HepG2 (cell line): ENCODE data around the gene SGCD. TPM values are rescaled to one million over a fixed set of nuclear protein-coding genes. Genes with fewer than 3 reads are reported as not detected.

Experiments
- ATAC-seq: fragments of 200-7000 bp; cut with Tn5 transposase; 3 replicates; pipeline ENCODE4 v1.9.1; 2020; ENCODE audit warnings: mild to moderate bottlenecking, moderate library complexity
- BruUV-seq: library from RNA; stranded (reverse); fragments of 400-500 nt; replicated peaks from 2 replicates; lab custom pipeline; 2021; lab: Mats Ljungman, UMichigan
- CTCF ChIA-PET: fragments of 300-600 bp; formaldehyde crosslinking; extraction: SDS; loops from one replicate; lab custom pipeline; 2021; ENCODE audit warnings: low total read pairs, inconsistent platforms, low intra/inter-chr PET ratio; lab: Yijun Ruan, JAX
- POLR2A ChIA-PET: fragments of 350-600 bp; sonication (Branson Sonifier 250); formaldehyde crosslinking; loops from one replicate; lab custom pipeline; 2020; ENCODE audit warnings: antibody characterized with exemption, inconsistent platforms; lab: Yijun Ruan, JAX
- DNase-seq: peaks from one replicate; pipeline ENCODE4 v3.0.0-alpha.2; 2015; ENCODE audit warnings: low spot score
- FAIRE-seq: peaks from 3 replicates; lab custom pipeline; 2011; peaks lifted over from hg19 to GRCh38; lab: Jason Lieb, UNC
- H2AFZ ChIP-seq: one replicate; pipeline ENCODE4 v1.6.1; 2011; ENCODE audit warnings: low read length, inconsistent platforms
- H3K27ac ChIP-seq: fragments of 300-600 bp; 3 replicates; pipeline ENCODE4 v1.8.0; 2011; ENCODE audit warnings: mixed run types, mild to moderate bottlenecking, mixed read lengths, low read length, inconsistent platforms; ENCODE audit not compliant: insufficient read depth; ENCODE audit errors: extremely low read length
- H3K27me3 ChIP-seq, 2 experiments: fragments of 200-600 bp in 1 of 2; 2 replicates in 1 of 2; 3 replicates in 1 of 2; pipeline versions ENCODE4 v1.6.0 to v1.8.0; 2011; ENCODE audit warnings: low read length in 2 of 2, mild to moderate bottlenecking in 2 of 2, moderate library complexity in 2 of 2, inconsistent platforms in 1 of 2; ENCODE audit not compliant: insufficient read depth in 2 of 2, control insufficient read depth in 1 of 2
- H3K36me3 ChIP-seq, 2 experiments: fragments of 200-600 bp in 1 of 2; replicated peaks in 1 of 2; 2 replicates in 1 of 2; 3 replicates in 1 of 2; pipeline versions ENCODE4 v1.5.1 to v1.8.0; 2011; ENCODE audit warnings: low read length in 2 of 2, inconsistent platforms in 1 of 2; ENCODE audit not compliant: insufficient read depth in 2 of 2, control insufficient read depth in 1 of 2
- H3K4me1 ChIP-seq: 2 replicates; pipeline ENCODE4 v1.5.1; 2012; ENCODE audit warnings: low read length, inconsistent platforms; ENCODE audit not compliant: insufficient read depth
- H3K4me2 ChIP-seq: 2 replicates; pipeline ENCODE4 v1.6.0; 2011; ENCODE audit warnings: low read depth, low read length, inconsistent platforms
- H3K4me3 ChIP-seq, 3 experiments: fragments of 200-600 bp in 1 of 3; sonication (generic), shearing (Covaris generic) in 1 of 3; replicated peaks in 1 of 3; 2 replicates each; pipeline ENCODE4 v1.5.1; 2011 to 2016; ENCODE audit warnings: low read length in 3 of 3, inconsistent platforms in 2 of 3, low read depth in 2 of 3, mild to moderate bottlenecking in 2 of 3, control low read depth in 1 of 3, mixed read lengths in 1 of 3; ENCODE audit not compliant: insufficient read depth in 1 of 3
- H3K79me2 ChIP-seq: one replicate; pipeline ENCODE4 v1.6.1; 2011; ENCODE audit warnings: low read length, inconsistent platforms; ENCODE audit not compliant: insufficient read depth
- H3K9ac ChIP-seq: 2 replicates; pipeline ENCODE4 v1.6.0; 2011; ENCODE audit warnings: mild to moderate bottlenecking, low read depth, low read length, inconsistent platforms; ENCODE audit not compliant: insufficient read depth
- H3K9me3 ChIP-seq: 2 replicates; pipeline ENCODE4 v1.5.1; 2012; ENCODE audit warnings: mild to moderate bottlenecking, low read length
- H4K20me1 ChIP-seq: 2 replicates; pipeline ENCODE4 v1.6.0; 2011; ENCODE audit warnings: inconsistent platforms, mild to moderate bottlenecking, low read length, moderate library complexity; ENCODE audit not compliant: insufficient read depth
- ATF7 ChIP-seq, 2 experiments: fragments of 450-650 bp in 1 of 2; sonication (generic) in 1 of 2; formaldehyde crosslinking in 1 of 2; IDR thresholded peaks; 2 replicates each; pipeline versions ENCODE4 v1.4.0 to v1.6.1; 2016 to 2020; ENCODE audit warnings: antibody characterized with exemption in 1 of 2, mild to moderate bottlenecking in 1 of 2, missing genetic modification reagents in 1 of 2
- PPARG ChIP-seq: conservative IDR thresholded peaks from 2 replicates; pipeline ENCODE4 v1.6.1; 2016; ENCODE audit warnings: missing biosample characterization, missing genetic modification reagents
- ZBTB46 ChIP-seq: sonication (generic); formaldehyde crosslinking; IDR thresholded peaks from 2 replicates; pipeline ENCODE4 v1.4.0; 2020; ENCODE audit warnings: mild to moderate bottlenecking, missing genetic modification reagents, borderline replicate concordance
- ZNF225 ChIP-seq: sonication (generic); formaldehyde crosslinking; IDR thresholded peaks from 2 replicates; pipeline ENCODE4 v1.4.0; 2020; ENCODE audit warnings: mild to moderate bottlenecking, missing genetic modification reagents
- ZNF7 ChIP-seq: IDR thresholded peaks from 2 replicates; pipeline ENCODE4 v1.6.1; 2016; ENCODE audit warnings: missing biosample characterization, missing genetic modification reagents
- ZNF841 ChIP-seq: sonication (generic); formaldehyde crosslinking; IDR thresholded peaks from 2 replicates; pipeline ENCODE4 v1.8.1; 2023; ENCODE audit warnings: missing genetic modification reagents, borderline replicate concordance
- WGBS: methylation state at CpG from one replicate; pipeline ENCODE4 v1.1.6; 2017; ENCODE audit warnings: low lambda C conversion rate; 5-methylcytosine and 5-hydroxymethylcytosine counted together
- in situ Hi-C: cut with HindIII; loops from 2 replicates; pipeline ENCODE4 v1.10.0; 2017; ENCODE audit warnings: low pct_unique_long_range_greater_than_20kb; ENCODE audit not compliant: extremely low pct_ligation_motif_present
- intact Hi-C: fragments of 100-400 bp; cut with micrococcal nuclease; formaldehyde crosslinking; loops from one replicate; pipeline ENCODE4 v1.10.0; 2022; ENCODE audit not compliant: unreplicated experiment
- polyA plus RNA-seq, 8 experiments: library from polyadenylated mRNA; depleted of rRNA in 3 of 8; stranded (reverse) in 7 of 8; unstranded in 1 of 8; fragments of >200 nt; fragmentation: Illumina TruSeq in 4 of 8; extraction: Trizol in 4 of 8; gene quantifications; 2 replicates each; pipeline versions ENCODE4 v1.2.1 to v1.2.3, GENCODE V29; 2011 to 2016; ENCODE audit warnings: low read depth in 4 of 8, missing spikeins in 1 of 8, mixed read lengths in 1 of 8; ENCODE audit not compliant: insufficient read depth in 1 of 8
- total RNA-seq, 5 experiments: library from RNA; depleted of rRNA; stranded (reverse); fragments of >200 nt; fragmentation: Illumina TruSeq; extraction: Trizol; gene quantifications; 2 replicates each; pipeline ENCODE4 v1.2.3, GENCODE V29; 2016; ENCODE audit warnings: low read depth in 1 of 5

The SGCD gene
- total and polyA plus RNA-seq, 2 of the 13 experiments (the other 11 are each of a cell fraction or from before 2014, with no cell fraction given), result not detected

GRCh38 chr5:156396830-156397081 is 69.8 kb downstream of the SGCD start:
- Histone ChIP-seq H3K4me2 (no peak overlapping the region), H3K9me3 (no peaks in the 10 kb centered on the region), H3K9ac (no peak overlapping the region), H4K20me1 (no peaks in the 10 kb centered on the region), H3K27ac (no peak overlapping the region), H3K4me1 (peaks cover 7% of the 10 kb centered on the region; the same call in 1 of the 2 replicates), H3K79me2 (no peaks in the 10 kb centered on the region), H3K36me3 (no peaks in the 10 kb centered on the region), H3K27me3 (no peaks in the 10 kb centered on the region), H3K4me3 (no peak overlapping the region), H2AFZ (no peak overlapping the region)
- no peak for ATAC-seq
- in situ Hi-C loops (no loop called here), intact Hi-C loops (no loop called here)
- no peak for DNase-seq
- ChIA-PET CTCF (no interaction called here), POLR2A (no interaction called here)
- TF ChIP-seq PPARG (CRISPR knock-in tag), result no peak
- TF ChIP-seq ATF7 (IDR thresholded peaks at IDR 0.05), result peak; percentile 59
- TF ChIP-seq ATF7 (CRISPR knock-in tag; IDR thresholded peaks at IDR 0.05), result no peak
- no peak for TF ChIP-seq ZNF7 (CRISPR knock-in tag)
- no peak for TF ChIP-seq ZNF225 (CRISPR knock-in tag)
- TF ChIP-seq ZNF841 (CRISPR knock-in tag), result no peak
- BruUV-seq, result no TSS peak
- 0% methylated on average over 2 of the region's 2 CpGs for WGBS
- FAIRE-seq, result no peak

- no peak overlapping the region for H3K27ac ChIP-seq
- WGBS, result 5% methylated on average over 2 of the region's 2 CpGs
- peaks cover 7% of the 10 kb centered on the region; the same call in 1 of the 2 replicates for H3K4me1 ChIP-seq
- no peaks in the 10 kb centered on the region for H3K27me3 ChIP-seq
- intact Hi-C loops, result no loop called here
- BruUV-seq, result no TSS peak
- DNase-seq, result no peak
- no peak for TF ChIP-seq ZBTB46
- in situ Hi-C loops, result no loop called here
- H3K36me3 ChIP-seq, result no peaks in the 10 kb centered on the region
- H3K9ac ChIP-seq, result no peak overlapping the region
- H3K4me2 ChIP-seq, result no peak overlapping the region
- CTCF ChIA-PET, result no interaction called here
- H3K4me3 ChIP-seq, result no peak overlapping the region
- H3K79me2 ChIP-seq, result no peaks in the 10 kb centered on the region
- no peak for FAIRE-seq
- H3K9me3 ChIP-seq, result no peaks in the 10 kb centered on the region
- no peak for ATAC-seq
- H2AFZ ChIP-seq, result no peak overlapping the region
- POLR2A ChIA-PET, result no interaction called here
- no peaks in the 10 kb centered on the region for H4K20me1 ChIP-seq
Observed at GRCh38 chr5:156399323-156399722, 72.4 kb downstream of the SGCD start.
